OCI-LY1 (cell line): ENCODE measurements around the gene SCN2B.

Experiments
- H2AFZ ChIP-seq: fragments of 200-600 bp; sonication (generic), shearing (Covaris generic); 2 replicates; pipeline ENCODE4 v1.6.0; 2014; ENCODE audit warnings: antibody characterized with exemption, mild to moderate bottlenecking, low read length
- H3F3A ChIP-seq: fragments of 200-600 bp; sonication (generic), shearing (Covaris generic); 2 replicates; pipeline ENCODE4 v1.6.0; 2014; ENCODE audit warnings: mild to moderate bottlenecking, antibody characterized with exemption, low read length, moderate library complexity; ENCODE audit not compliant: insufficient read depth
- H3K27ac ChIP-seq: fragments of 200-600 bp; sonication (generic); 2 replicates; pipeline ENCODE4 v1.5.1; 2014; ENCODE audit warnings: low read length, mixed run types, mild to moderate bottlenecking, low read depth; ENCODE audit not compliant: poor library complexity, severe bottlenecking
- H3K27me3 ChIP-seq: fragments of 200-600 bp; sonication (generic); 2 replicates; pipeline ENCODE4 v1.6.0; 2014; ENCODE audit warnings: antibody characterized with exemption, mild to moderate bottlenecking, low read length, moderate library complexity; ENCODE audit not compliant: insufficient read depth
- H3K36me3 ChIP-seq: fragments of 200-600 bp; sonication (generic); 2 replicates; pipeline ENCODE4 v1.6.1; 2014; ENCODE audit warnings: mild to moderate bottlenecking, antibody characterized with exemption, low read length, moderate library complexity, mixed read lengths; ENCODE audit not compliant: insufficient read depth
- H3K4me1 ChIP-seq: fragments of 200-600 bp; sonication (generic); 2 replicates; pipeline ENCODE4 v1.5.1; 2014; ENCODE audit warnings: mild to moderate bottlenecking, low read length, moderate library complexity; ENCODE audit not compliant: insufficient read depth, severe bottlenecking
- H3K4me2 ChIP-seq: fragments of 200-600 bp; sonication (generic), shearing (Covaris generic); 2 replicates; pipeline ENCODE4 v1.6.1; 2014; ENCODE audit warnings: low read length
- H3K4me3 ChIP-seq: fragments of 200-600 bp; sonication (generic); 2 replicates; pipeline ENCODE4 v1.5.1; 2014; ENCODE audit warnings: low read length, low read depth, mild to moderate bottlenecking, mixed read lengths; ENCODE audit not compliant: poor library complexity, severe bottlenecking
- H3K79me2 ChIP-seq: fragments of 200-600 bp; shearing (Covaris generic); 2 replicates; pipeline ENCODE4 v1.6.1; 2016; ENCODE audit warnings: mixed run types, low read length, mixed read lengths; ENCODE audit not compliant: insufficient read depth
- H3K9ac ChIP-seq: fragments of 200-600 bp; sonication (generic), shearing (Covaris generic); 2 replicates; pipeline ENCODE4 v1.6.1; 2014; ENCODE audit warnings: mild to moderate bottlenecking, low read length, mixed read lengths
- H3K9me2 ChIP-seq: fragments of 200-600 bp; sonication (generic), shearing (Covaris generic); 2 replicates; pipeline ENCODE4 v1.6.1; 2014; ENCODE audit warnings: low read depth, mild to moderate bottlenecking, low read length, mixed read lengths
- H3K9me3 ChIP-seq: fragments of 200-600 bp; shearing (Covaris generic); 2 replicates; pipeline ENCODE4 v1.6.1; 2014; ENCODE audit warnings: low read length, mixed read lengths
- H4K20me1 ChIP-seq: fragments of 200-600 bp; sonication (generic), shearing (Covaris generic); 2 replicates; pipeline ENCODE4 v1.6.0; 2016; ENCODE audit warnings: mild to moderate bottlenecking, low read length; ENCODE audit not compliant: insufficient read depth
- EZH2 ChIP-seq: fragments of 200-600 bp; sonication (generic), shearing (Covaris generic); IDR thresholded peaks from 2 replicates; pipeline ENCODE4 v1.8.0; 2017; ENCODE audit warnings: borderline replicate concordance, mixed run types, mild to moderate bottlenecking, antibody characterized with exemption, low read length, moderate library complexity, mixed read lengths
- TF ChIP-seq, protein P1 (sequence below): fragments of 200-600 bp; sonication (generic), shearing (Covaris generic); IDR thresholded peaks from 2 replicates; pipeline ENCODE4 v1.5.1; 2017; ENCODE audit warnings: mild to moderate bottlenecking, antibody characterized with exemption, low read length, moderate library complexity, mixed read lengths

Gene SCN2B, protein sequence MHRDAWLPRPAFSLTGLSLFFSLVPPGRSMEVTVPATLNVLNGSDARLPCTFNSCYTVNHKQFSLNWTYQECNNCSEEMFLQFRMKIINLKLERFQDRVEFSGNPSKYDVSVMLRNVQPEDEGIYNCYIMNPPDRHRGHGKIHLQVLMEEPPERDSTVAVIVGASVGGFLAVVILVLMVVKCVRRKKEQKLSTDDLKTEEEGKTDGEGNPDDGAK

DNA sequence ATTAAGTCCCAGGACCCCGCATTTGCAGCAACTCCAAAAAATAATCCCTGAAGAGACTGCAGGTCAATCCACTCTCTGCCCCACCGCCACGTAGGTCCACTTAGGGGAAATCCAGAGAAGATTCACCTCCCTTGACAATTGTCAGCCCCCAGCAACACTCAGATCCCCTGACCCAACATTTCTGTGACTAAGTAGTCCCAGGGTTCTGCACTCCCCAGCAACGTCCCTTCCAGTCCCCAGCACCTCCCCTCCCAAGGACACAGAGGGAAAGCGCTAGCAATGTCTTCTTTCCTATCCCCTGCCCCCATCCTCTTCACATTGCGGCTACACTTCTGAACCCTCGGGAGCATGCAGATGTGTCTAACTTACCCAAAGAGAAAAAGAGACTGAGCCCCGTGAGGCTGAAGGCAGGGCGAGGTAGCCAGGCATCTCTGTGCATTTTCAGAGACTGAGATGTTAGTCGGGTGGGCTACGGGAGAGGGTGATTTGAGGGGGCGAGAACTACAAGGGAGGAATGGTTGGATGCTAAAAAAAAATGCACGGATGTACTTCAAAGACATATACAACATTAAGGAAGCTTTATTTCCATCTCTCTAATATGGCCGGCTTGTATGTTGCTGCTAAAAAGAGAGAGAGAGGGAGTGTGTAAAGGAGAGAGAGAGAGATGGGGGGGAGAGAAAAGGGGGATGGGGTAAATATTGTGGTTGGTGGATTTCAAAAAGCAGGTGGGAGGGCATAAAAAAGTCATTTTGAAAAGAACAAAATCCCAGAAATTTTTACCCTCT, at the start of gene SCN2B:
SCN2B (minus strand) TSS at position 647 of the 785 bp plus-strand sequence; CDS start at position 439, 208 bp downstream.
- no peaks in the 10 kb centered on the region for H3K79me2 ChIP-seq
- peaks cover 5% of the 10 kb centered on the region for H3K4me1 ChIP-seq
- no peaks in the 10 kb centered on the region for H3K36me3 ChIP-seq
- H3K4me3 ChIP-seq: peak within 1 kb of the TSS; percentile 22
- no peak within 1 kb of the TSS for H3K9ac ChIP-seq
- H3K9me3 ChIP-seq: no peaks in the 10 kb centered on the region
- no peak for TF ChIP-seq EZH2
- TF ChIP-seq, protein P1, sequence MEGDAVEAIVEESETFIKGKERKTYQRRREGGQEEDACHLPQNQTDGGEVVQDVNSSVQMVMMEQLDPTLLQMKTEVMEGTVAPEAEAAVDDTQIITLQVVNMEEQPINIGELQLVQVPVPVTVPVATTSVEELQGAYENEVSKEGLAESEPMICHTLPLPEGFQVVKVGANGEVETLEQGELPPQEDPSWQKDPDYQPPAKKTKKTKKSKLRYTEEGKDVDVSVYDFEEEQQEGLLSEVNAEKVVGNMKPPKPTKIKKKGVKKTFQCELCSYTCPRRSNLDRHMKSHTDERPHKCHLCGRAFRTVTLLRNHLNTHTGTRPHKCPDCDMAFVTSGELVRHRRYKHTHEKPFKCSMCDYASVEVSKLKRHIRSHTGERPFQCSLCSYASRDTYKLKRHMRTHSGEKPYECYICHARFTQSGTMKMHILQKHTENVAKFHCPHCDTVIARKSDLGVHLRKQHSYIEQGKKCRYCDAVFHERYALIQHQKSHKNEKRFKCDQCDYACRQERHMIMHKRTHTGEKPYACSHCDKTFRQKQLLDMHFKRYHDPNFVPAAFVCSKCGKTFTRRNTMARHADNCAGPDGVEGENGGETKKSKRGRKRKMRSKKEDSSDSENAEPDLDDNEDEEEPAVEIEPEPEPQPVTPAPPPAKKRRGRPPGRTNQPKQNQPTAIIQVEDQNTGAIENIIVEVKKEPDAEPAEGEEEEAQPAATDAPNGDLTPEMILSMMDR: no peak
- no peaks in the 10 kb centered on the region for H3F3A ChIP-seq
- H3K9me2 ChIP-seq: no peaks in the 10 kb centered on the region
- no peaks in the 10 kb centered on the region for H3K27me3 ChIP-seq
- H4K20me1 ChIP-seq: no peaks in the 10 kb centered on the region
- no peak within 1 kb of the TSS for H3K4me2 ChIP-seq
- no peak within 1 kb of the TSS for H2AFZ ChIP-seq
- no peak within 1 kb of the TSS for H3K27ac ChIP-seq

DNA sequence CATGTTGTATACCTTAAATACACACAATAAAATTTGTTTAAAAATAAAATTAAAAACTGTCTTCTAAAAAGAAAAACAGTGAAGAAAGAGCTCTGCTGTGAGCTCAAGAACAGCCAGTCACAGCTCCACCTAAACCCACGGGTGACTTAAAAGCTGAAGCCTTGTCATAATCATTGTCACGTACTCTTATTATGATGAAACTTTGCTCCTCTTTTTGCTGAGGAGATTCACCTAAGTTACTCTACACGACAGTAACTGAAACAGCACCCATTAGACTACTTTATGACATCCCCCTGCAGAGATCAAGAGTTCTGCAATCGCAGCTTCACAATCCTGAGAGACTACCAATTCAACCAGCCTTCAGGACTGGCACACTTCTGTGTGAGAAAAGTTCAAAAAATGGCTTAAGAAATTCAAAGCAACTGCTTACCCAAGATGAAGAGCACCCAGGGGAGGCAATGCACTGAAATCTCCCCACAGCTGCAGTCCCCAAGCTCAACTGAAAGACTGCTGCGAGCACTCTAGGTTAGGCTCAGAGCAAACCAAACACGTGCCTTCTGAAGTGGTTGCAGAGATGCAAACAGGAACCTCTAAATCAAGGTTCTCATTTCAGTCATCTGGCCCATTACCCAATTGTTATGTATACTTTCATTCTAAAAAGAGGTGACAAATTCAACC, 48.2 kb upstream of the SCN2B start, which contains the start of gene JAML:
JAML (minus strand) TSS at position 501 of the 678 bp plus-strand sequence. CDS start 10,145 bp downstream, outside the sequence.
- peaks cover 69% of the 10 kb centered on the region for H3K4me1 ChIP-seq

DNA sequence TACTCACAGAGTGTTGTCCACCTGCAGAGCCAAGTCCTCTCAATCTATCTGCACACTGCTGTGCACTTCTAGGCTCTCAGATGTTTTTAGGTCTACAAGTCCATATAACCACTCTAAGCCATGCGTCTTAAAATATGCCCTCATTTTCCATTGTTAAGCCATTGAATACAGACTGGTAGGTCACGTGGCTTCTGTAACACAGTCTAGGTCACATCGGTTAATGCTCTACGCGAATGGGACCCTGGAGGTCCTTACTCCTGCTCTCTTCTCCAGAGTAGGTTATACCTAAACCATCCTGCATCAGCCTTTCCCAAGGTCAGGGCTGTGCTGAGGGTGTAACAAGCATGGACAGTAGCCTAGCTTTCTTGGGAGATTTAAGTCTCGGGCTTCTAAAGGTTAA, 47.6 kb upstream of the SCN2B start:
- Histone ChIP-seq H3K79me2 (no peaks in the 10 kb centered on the region), H4K20me1 (no peaks in the 10 kb centered on the region), H3K9ac (peak overlapping the region; percentile 71), H3K27me3 (no peaks in the 10 kb centered on the region), H3K4me1 (peaks cover 63% of the 10 kb centered on the region), H3K36me3 (no peaks in the 10 kb centered on the region; the same call in none of the 2 replicates), H3K4me3 (peak overlapping the region; percentile 59), H3F3A (peaks cover 5% of the 10 kb centered on the region; the same call in 1 of the 2 replicates), H3K9me2 (no peaks in the 10 kb centered on the region), H3K27ac (peak overlapping the region; percentile 95), H2AFZ (no peak overlapping the region), H3K9me3 (no peaks in the 10 kb centered on the region), H3K4me2 (peak overlapping the region; percentile 83)
- TF ChIP-seq EZH2: no peak
- TF ChIP-seq, protein P1: no peak

More for the DNA sequence above, 48.2 kb upstream of the SCN2B start, which contains the start of gene JAML:
- Histone ChIP-seq H3F3A (peaks cover 5% of the 10 kb centered on the region; the same call in 1 of the 2 replicates), H3K9me2 (no peaks in the 10 kb centered on the region), H3K9ac (peak within 1 kb of the TSS; percentile 71), H2AFZ (no peak within 1 kb of the TSS), H3K9me3 (no peaks in the 10 kb centered on the region), H3K27ac (peak within 1 kb of the TSS; percentile 95), H3K36me3 (no peaks in the 10 kb centered on the region; the same call in none of the 2 replicates), H3K27me3 (no peaks in the 10 kb centered on the region), H3K4me2 (peak within 1 kb of the TSS; percentile 83), H3K4me3 (peak within 1 kb of the TSS; percentile 59), H3K79me2 (no peaks in the 10 kb centered on the region), H4K20me1 (no peaks in the 10 kb centered on the region)
- no peak for TF ChIP-seq EZH2
- TF ChIP-seq, protein P1: no peak
